AG09319 (cell line): ENCODE data around the gene FARS2.

Experiments used
- DNase-seq: peaks from one replicate; pipeline ENCODE4 v3.0.0-alpha.2; 2010; ENCODE audit warnings: low read depth; ENCODE audit errors: extremely low read depth
- TF ChIP-seq, protein P1 (sequence below): IDR thresholded peaks from 2 replicates; pipeline ENCODE4 v1.5.1; 2011; ENCODE audit warnings: low read depth, mild to moderate bottlenecking, inconsistent platforms, low read length, moderate library complexity

The FARS2 gene

DNA sequence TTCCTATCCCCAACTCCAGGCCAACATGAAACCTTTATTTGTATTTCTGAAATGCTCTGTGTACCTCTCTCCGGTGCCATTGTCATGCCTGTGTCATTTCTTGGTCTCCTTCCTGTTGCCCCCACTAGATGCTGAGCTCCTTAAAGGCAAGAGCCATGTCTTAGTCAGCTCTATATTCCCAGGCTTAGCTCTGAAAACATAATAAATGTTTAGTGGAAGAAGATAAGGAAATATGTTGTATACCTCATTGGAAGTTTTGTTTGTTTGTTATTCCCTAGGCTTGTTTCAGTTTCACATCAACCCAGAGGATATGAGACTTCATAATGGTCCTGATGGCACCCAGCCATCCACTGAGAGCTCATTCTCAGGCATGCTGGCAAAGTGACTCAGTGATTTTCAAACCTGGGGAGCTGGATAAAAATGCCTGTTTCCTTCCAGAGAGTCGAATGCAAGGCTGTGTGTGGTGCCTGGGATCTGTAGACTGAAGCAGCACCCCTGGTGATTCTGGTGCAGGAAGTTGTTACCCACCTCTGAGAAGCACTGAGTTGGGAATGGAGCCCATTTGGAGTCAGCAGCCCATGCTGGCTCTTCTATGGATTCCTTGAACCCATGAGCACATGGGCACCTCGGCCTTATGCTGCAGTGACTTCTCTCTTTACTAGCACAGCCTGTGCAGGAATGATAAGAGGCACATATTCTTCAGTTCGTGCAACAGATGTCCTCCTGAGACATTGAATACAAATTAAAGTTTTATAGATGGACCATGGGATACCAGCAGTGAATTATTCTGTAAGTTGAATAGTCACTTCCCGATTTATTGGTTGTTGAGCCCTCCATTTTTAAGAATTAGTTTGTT, 205.2 kb downstream of the FARS2 start:
- TF ChIP-seq, protein P1, sequence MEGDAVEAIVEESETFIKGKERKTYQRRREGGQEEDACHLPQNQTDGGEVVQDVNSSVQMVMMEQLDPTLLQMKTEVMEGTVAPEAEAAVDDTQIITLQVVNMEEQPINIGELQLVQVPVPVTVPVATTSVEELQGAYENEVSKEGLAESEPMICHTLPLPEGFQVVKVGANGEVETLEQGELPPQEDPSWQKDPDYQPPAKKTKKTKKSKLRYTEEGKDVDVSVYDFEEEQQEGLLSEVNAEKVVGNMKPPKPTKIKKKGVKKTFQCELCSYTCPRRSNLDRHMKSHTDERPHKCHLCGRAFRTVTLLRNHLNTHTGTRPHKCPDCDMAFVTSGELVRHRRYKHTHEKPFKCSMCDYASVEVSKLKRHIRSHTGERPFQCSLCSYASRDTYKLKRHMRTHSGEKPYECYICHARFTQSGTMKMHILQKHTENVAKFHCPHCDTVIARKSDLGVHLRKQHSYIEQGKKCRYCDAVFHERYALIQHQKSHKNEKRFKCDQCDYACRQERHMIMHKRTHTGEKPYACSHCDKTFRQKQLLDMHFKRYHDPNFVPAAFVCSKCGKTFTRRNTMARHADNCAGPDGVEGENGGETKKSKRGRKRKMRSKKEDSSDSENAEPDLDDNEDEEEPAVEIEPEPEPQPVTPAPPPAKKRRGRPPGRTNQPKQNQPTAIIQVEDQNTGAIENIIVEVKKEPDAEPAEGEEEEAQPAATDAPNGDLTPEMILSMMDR = no peak
- no peak for DNase-seq

DNA sequence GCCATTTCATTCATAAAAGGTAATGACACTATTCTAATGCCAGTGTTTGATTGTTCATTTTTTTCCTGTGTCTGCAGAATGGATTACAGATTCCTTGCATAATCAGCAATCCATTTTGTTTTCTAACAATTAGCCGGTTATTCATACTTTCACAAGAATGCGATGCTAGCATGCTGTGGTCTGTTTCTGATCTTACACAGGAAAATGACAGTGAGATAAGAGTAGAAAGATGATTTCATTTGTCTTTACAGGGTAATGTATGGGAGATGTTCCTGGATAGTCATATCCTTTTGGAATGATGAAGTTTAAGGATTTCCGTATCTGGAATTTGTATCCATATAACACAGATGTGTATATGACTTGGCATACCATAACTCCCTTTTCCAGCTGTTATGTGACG, 207.3 kb downstream of the FARS2 start:
- no peak for DNase-seq
- TF ChIP-seq, protein P1 = no peak

DNA sequence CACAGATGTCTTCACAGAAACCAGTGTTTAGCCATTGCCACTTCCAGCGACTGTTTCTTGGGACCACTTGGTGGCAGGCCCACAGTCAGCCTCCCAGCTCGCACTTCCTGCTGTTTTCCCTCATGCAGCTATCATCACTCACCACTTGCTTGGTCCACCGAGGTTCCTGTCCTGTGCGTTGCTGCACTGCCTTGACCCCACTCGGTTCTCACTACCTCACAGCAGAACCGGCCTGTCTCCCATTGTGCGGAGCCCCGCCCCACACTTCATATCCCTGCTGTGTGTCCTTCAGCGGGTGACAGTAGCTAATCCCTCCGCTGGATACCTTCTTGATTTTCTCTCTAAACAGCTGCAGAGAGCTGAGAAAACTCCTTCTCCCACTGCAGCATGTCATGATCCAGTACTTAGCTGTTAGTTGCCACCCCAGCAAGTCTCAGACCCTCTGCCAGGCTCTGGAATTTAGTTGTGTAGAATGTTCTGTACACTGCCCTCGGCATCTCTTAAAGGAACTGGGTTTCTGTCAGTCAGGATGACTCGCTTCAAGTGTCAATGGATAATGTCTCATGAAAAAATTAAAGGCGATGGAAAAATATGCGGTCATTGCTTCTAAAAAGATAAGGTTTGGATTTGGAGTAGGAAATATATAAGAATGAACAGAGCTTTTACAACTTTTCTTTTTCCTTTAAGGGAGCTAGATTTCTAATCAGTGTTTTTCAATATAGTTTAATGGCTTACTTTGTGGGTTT, 208.0 kb downstream of the FARS2 start:
- TF ChIP-seq, protein P1 = no peak
- DNase-seq = no peak

DNA sequence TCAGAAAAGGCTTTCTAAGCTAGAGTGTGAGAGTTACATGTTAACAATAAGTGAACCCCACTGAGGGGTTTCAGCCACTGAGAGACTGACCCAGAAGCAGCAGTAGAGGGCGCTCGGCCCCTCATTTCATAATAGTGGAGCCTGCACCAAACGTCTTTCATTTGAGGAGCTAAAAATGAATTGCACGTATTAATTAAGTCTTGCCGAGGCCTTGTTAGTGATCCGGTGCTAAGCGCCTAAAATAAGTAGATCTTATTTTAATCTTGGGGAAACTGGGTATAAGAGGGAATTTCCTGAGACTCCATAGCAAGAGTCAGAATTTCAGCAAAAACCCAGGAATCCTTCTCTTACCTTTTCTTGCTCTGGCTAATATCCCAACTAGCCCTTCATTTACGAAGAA, 209.7 kb downstream of the FARS2 start:
- DNase-seq = no peak
- TF ChIP-seq, protein P1 = peak; percentile 74

DNA sequence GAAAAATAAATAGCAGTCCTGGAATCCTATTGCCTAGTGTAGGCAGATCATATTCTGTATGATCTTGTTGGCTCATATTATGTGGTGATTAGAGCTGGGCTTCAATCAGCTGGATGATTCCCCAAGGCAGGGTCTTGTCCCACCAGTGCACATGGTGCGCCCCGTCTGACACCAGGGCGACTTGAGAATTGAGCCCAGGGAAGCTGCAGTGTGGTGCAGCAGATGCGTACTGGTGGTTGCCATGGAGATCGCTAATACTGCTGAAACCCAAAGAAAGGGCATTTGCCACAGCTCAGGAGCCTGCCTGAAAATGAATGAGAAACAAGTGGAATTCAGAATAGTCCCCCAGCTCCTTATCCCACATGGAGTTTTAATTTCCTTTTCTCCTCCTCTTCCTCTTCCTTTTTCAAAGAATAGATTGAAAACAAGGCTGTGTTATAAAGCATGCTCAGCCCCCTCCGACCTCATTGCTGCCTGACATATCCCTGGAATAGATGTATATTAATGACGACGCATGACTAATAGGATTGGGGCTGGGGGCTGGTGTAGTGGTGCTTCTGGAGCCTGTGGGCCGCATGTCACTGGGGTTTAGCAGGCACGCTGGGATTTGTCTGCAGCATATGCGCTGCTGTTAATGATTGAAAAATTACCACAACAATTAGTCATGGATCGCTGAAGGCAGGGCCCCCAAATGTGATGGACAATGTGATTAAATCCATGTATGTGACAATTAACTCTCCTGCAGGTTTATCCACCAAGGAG, 210.5 kb downstream of the FARS2 start:
- DNase-seq = no peak

DNA sequence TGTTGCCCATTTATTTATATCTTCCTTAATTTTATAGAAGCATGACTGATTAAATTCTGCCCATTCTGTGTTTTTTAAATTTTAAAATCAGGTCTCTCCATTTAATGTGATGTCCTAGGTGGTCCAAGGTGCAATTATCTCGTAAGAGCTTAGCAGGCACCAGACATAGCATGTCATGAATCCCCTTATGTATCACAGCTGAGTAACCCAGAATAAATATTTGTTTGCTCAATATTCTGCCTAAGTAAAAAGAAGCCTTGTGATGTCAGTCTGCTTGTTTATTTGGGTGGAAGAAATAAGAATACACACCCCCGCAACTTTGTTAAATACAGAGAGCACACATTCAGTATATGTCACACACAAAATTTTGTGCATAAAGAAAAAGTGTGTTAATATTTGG, 211.3 kb downstream of the FARS2 start:
- TF ChIP-seq, protein P1 = no peak
- DNase-seq = no peak

More for the DNA sequence above, 210.5 kb downstream of the FARS2 start:
- TF ChIP-seq, protein P1 = no peak
